OCI-LY7 (cell line): ENCODE data around the gene WIZ.

Experiments
- CTCF ChIP-seq: fragments of 200-600 bp; sonication (generic); conservative IDR thresholded peaks from 2 replicates; pipeline ENCODE4 v1.5.1; 2014; ENCODE audit warnings: mild to moderate bottlenecking, antibody characterized with exemption, low read length, moderate library complexity, mixed read lengths
- EZH2phosphoT487 ChIP-seq: fragments of 200-600 bp; sonication (generic); IDR thresholded peaks from 2 replicates; pipeline ENCODE4 v1.6.1; 2018; ENCODE audit warnings: low read depth, borderline replicate concordance, mild to moderate bottlenecking, mixed run types, antibody characterized with exemption, low read length, moderate library complexity, mixed read lengths

- TF ChIP-seq CTCF (no peak), EZH2phosphoT487 (no peak)
These were observed 1.5 kb downstream of the WIZ start for GRCh38 chr19:15448044-15448777.
